Activated T-helper 1 cell treated with anti-CD3 and anti-CD28 coated beads, Interleukin-2, amount 50 U/mL, for 16 hours (primary cell): ENCODE measurements around the gene CPT1B.

ENCODE experiments used
- DNase-seq, 2 donors: peaks; one replicate each; pipeline ENCODE4 v3.0.0-alpha.2; 2020; ENCODE audit warnings: low read depth in 1 of 2, low spot score in 1 of 2

The CPT1B gene

DNA sequence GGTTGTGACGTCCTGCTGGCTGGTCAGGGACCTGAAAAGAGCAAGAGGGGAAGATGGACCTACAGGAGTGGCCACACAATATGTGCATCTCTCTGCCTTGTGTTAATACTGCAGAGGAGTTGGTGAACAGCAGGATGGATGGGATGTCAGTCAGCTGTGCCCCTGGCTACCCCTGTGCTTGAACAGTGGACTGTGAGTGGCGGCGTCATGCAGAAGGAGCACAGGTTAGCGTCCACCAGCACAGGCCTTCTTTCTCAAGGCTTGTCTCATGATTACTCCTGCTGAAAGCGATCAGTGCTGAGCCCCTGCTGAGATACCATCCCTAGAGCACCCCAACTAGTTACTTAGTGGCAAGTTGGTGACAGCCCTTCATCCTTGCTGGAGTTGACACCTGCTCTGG is 8.2 kb upstream of the CPT1B start:
- no peak for DNase-seq

DNA sequence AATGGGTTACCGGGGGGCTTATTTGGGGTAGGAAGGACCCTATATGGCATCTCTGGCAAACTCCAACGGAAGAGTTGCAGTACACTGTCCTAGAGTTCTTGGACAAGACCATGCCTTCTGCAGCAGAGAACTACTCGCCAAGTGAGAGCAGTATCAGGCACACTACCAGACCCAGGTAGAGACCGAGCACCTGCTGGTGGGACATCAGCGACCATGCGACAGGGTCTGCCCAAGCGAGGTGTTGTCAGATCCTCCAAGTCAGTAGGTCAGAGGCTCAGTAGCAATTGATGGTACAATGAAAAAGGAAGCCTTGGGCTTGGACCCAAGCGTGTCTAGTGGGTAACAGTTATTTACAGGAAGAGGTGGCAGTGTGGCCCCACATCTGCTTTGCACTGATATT is 7.6 kb upstream of the CPT1B start:
- DNase-seq, result no peak

DNA sequence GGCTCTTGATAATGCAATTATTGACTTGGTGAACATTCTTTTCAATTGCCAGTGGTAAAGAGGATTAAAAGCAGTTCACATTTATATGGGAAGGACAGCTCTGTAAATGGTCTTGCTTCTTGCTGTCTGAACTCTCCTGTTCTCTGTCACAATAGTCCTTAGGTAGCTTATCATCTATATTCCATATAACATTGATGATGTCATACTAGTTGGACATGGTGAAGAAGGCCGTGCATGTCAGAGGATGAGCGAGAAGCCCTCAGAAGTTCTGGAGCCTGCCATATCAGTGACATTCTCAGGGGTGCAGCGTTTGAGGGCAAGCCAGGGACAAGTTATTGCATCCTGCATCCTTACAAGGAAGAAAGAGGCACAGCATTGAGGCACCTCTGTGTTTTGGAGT is 7.0 kb upstream of the CPT1B start:
- DNase-seq, result no peak

DNA sequence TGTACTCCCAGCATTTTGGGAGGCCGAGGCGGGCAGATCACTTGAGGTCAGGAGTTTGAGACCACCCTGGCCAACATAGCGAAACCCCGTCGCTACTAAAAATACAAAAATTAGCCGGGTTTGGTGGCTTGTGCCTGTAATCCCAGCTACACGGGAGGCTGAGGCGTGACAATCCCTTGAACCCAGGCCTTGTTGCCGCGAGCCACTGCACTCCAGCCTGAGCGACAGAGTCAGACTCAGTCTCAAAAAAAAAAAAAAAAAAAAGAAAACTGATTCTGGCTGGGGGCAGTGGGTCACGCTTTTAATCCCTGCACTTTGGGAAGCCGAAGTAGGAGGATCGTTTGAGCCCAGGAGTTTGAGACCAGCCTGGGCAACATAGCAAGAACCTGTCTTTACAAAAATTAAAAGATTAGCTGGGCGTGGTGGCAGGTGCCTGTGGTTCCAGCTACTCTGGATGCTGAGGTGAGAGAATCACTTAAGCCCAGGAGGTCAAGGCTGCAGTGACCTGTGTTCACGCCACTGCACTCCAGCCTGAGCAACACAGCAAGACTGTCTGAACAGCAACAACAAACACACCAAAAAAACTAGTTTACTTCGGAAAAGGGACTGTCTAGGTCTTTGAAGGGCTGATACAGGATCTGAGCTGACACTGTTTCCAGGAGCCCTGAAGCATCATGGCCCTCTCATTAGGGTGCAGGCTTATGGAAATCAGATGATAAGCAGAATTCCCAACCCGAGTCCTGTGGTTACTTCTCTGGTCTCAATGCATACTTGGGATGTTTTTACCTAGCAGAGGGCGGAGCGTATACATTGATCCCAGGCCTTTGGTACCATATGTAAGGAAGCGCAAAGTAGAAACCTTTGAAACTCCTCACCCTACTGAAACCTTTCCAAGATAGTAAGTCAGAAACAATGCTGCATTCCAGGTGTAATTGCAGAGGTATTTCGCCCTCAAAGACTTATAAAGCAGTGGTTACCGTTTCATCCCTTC is 6.2 kb upstream of the CPT1B start:
- DNase-seq, result no peak

DNA sequence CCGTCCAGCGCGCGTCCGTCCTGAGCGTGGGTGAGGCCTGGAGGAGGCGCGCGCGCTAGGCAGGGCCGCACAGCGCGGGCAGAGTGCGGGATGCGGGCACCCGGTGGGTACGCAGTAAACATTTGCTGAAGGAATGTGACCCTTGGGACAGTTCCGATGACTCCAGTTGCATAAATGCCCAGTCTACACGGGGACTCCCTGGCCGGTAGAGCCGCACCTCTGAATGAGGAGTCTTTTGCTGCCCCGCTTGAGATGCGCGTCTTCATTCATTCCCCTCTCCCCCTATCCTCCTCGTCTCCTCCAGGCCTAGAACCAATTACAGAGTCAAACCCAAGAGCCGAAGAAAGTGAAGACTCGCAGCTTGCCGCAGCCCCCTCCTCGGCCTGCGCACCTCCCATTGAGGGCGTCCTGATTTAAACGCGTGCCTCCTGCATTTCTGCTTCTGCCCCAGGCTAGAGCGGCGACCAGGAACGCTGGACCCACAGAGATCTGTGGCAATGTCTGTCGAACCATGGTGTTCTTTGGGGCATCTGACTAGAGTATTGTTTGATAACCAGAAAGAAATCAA is 5.2 kb upstream of the CPT1B start:
- DNase-seq, result no peak

DNA sequence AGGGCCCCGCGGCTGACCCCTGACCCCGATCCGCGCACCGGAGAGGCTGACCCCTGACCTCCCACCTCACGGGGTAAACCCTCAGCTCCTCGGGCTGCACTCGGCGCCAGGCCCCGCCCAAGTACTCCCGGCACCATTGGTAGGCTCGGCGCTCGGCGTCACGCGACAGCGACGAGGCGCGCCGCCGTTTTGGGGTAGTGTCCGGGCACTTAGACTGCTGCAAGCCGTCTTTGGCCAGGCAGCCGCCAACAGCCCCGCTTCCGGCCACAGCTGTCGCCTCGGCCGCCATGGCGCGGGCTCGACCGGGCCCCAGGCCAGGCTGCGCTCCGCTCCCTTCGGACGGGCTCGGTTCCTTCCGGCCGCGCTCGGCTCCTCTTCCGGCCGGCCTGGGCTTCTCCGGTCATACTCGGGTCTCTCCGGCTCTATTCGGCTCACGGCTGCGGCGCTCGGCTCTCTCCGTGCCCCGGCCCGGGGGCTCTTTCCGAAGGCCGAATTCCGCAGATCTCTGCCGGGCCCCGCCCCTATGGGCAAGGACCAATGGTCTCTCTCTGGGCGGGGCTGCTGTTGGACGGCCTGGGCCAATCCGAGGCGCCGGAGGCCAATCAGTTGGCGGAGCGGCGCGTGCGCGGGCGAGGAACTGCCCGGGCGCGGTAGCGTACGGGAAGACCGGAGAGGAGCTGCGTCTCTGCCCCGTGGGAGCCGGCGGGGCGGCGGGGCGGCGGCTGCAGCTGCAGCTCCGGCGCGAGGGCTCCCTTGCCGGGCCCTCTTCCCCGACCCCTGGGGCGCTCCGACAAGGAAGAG is 4.5 kb upstream of the CPT1B start, which contains the start of gene CHKB:
Gene CHKB (minus strand): TSS at position 357 of the 801 bp plus-strand sequence. CDS start 68 bp downstream, at position 289.
- DNase-seq, result peak; percentile 94 to 98

DNA sequence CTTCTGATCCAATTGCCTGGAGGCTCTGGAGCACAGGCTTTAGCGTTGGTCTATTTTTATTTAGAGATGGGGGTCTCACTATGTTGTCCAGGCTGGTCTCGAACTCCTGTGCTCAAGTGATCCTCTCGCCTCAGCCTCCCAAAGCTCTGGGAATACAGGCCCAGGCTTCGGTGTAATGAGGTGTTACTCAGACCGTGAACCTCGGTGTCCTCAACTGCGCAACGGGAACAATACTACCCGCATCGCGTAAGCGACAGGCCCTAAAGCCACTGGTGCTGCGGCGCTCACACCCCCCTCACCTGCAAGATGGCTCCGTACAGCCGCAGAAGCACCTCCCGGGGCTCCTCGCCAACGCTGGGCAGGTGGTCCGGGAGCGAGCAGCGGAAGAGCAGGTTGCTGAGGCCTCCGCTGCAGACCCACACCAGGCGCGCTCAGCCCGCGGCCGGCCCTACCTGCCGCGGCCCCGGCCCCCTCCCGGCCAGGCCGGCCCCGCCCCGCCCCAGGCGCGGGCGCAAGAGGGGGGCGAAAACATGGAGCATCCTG is 3.8 kb upstream of the CPT1B start:
- no peak for DNase-seq

DNA sequence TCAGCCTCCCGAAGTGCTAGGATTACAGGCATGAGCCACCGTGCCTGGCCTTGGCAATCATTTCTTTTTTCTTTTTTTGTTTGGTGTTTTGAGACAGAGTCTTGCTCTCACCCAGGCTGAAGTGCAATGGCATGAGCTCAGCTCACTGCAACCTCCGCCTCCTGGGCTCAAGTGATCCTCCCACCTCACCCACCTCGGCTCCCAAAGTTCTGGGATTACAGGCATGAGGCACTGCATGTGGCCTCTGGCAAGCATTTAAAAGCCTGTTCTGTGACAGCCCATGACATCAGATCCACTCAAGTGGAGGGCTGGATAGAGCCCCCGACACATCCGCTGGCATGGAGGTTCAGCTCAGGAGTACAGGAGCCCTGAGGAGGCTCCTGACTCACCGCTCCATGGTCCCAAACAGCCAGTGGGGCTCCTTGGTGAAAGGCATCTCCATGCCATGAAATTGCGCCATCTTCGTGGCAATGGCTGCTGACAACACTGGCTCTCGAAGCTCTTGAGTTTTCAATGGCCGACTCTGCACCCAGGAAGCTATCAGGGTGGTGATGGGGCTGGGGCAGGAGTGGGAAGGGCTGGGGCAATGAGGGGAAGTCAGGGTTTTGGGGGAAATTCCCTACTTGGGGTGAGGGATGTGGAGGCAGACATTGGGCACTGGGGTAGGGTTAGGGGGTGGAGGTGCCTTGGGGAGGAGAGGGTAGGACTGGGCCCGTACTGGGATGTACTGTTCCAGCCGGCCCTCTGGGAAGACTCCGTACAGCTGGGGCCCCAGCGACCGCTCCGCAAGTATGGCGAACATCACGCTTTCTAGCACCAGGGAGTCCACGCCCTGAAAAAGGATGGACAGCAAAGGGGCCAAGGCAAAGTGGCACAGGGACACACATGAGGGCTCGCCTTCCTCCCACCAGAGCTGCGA is 3.1 kb upstream of the CPT1B start:
- no peak for DNase-seq

DNA sequence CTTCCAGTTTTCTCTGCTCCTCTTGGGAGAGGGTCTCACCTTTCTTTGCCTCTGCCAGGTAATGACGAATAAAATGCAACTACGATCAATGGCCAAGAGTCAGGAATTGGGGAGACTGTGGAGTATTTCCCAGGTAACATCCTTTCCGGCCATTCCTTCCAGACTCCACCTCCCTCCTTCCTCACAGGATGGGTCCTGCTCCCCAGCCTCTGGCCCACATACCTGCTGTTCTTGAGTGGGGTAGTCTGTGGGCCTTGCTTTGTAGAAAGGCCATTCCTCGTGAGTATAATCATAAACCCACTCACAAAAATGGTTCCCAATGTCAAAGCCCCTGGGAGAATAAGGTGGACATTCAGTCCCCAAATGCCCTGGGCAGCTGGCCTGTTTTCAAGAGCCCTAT is 1.5 kb upstream of the CPT1B start:
- no peak for DNase-seq

DNA sequence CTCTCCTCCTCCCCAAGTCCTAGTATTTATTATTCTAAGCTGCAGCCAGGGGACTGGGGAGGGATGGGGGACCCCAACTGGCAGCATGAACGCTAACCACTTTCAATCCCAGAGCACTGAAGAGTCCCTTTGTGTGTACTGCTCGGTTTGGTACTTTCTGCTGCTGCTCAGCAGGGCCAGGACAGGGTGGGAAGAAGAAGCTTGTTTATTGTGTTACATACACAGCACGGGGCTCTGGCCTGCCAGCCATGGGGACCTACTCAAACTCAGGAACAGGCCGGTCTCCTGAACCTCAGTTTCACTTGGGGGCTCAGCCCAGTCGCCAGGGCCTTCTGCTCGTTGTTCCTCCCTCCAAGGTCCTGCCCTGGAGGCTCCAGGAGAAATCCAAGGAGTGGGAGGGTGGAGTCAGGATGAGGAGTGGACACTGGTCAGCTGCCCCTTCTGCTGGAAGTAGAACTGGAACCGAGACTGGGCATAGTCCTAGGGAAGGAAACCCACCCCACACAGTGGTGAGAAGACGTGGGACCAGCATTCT is 616 bp upstream of the CPT1B start:
- DNase-seq, result no peak

DNA sequence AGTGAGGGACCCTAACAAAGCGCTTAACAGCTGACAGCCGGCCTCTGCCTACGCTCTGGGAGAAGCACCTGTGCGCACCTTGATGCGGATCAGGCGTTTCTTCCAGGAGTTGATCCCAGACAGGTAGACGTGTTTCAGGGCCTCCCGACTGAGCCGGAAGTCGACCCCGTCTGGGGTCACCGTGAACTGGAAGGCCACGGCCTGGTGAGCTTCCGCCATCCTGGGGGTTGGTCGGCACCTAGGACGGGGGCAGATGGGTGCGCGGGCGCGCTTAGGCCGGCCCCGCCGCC is 585 bp downstream of the CPT1B start:
- DNase-seq, result no peak

DNA sequence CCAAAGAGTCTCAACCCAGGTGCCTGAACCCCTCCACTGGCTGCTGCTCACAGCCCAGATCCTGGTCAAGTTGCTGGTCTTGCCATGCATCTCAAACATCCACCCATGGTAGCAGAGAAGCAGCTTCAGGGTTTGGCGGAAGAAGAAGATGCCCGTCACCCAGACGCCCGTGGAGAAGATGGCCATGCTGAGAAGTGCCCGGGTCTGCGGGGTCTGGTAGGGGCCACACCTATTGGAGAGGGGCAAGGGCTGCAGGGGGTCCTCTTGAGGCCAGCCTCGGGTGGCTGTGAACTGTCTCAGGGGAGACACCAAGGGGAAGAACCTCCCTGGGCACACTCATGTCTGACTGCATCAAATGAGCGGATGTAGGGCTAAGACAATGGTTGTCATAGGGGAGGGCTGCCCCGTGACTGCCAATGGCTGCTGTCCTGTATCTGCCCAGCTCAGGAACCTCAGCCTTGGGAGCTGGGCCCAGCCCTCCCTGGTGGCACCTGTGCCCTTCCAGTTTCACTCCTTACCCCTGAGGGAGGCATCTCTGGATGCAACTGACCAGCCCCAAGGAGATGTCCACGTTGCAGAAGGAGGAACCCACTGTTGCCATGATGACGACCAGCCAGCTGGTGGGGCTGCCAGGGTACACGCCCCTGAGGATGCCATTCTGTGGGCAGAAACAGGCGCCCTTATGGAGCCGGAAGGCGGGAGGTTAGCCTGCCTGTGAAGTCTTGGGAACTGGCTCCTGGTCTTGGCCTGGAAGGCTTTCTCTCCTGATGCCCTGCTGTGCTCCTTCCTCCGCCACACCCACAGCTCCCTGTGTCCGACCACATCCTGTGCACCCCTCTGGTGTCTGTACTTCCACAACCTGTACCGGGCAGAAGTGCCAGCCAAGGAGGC is 1.2 kb downstream of the CPT1B start:
- DNase-seq, result no peak

DNA sequence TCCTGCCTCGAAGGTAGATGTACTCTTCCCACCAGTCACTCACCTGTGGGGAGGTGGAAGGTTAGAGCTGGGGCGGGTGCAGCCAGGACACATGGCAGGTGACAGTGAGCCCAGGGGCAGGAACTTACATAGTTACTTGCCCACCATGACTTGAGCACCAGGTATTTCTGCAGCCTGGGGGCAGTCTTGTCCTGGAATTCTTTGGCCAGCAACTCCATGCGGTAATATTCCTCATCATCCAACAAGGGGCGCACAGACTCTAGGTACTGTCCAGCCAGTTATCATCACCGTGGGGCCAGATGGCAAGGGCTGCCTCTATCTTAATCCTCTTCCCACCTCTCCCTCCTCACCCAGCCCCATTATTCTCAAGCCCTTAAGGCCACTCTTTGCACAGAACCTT is 2.2 kb downstream of the CPT1B start:
- DNase-seq, result no peak

DNA sequence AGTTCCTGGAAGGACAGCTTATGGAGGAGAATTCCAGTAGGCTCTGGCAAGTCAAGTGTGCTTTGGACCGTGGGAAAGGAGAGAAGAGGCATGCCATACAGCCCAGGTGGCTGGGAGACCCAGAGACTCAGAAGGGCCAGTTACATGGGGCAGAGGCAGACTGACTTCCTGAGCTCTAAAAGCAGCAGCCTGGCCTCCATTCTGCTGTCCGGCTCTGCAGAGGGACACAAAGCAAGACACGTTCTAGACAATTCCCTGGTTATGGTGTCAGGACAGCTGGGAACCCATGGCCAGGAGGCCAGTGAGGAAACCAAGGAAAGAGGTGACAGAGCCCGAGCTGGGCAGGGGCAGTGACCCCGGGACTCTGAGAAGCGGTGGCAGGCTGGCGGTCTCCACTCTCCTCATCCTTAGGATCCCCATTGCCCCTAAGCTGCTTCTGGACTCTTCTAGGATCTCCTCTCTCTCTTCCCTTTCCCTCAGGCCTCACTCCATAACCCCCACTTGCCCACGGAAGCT is 2.7 kb downstream of the CPT1B start:
- DNase-seq, result no peak

DNA sequence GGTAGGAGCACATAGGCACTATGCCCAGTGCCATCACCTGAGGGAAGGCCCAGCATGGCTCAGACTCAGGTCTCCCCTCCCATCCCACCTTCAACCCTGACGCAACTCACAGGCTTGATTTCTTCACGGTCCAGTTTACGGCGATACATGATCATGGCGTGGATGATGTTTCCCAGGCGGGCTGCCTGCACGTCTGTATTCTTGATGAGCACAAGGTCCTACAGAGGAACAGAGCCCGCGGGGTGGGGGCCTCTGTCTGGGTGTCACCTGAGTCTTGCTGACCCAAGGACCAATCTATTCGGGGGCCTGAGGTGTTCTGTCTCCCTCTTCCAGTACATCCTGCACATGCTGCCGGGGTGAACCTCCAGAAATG is 3.9 kb downstream of the CPT1B start:
- no peak for DNase-seq

DNA sequence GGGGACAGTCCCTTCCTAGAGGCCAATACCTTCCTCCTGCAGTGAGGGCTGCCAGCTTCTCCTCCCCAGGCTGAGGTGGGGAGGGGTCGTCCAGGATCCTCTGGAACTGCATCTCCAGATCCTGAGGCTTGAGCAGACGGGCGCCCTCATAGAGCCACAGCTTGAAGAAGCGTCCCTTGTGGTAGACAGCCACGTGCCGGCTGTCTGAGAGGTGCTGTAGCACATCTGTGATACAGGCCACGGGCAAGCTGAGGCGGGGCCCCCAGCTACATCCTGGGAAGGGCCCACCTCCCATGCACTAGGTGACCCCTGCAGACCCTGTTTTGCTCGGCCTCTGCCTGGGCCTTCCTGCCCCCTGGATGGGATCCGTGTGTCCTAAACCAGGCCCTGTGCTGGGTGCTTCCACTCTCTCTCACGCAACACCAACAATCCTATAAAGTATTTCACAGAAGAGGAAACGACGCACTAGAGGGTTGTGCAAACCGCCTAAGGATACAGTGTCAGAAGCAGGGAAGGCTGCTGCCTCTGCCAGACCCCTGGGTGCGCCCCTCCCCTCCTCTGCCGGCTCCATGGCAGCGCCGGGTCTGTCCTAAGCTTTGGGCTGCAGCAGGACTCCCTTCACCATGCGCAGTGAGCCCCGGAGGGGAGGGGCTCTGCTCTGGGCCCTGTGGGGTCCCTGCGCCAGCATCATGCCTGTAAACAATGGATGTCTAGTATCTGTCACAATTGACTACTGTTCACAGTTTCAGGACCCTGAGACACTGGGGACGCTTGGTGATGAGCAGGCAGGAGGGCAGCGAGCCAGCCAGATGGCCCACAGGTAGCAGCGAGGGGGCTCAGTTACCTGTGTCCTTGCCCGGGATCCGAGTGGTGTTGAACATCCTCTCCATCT is 4.5 kb downstream of the CPT1B start:
- no peak for DNase-seq

DNA sequence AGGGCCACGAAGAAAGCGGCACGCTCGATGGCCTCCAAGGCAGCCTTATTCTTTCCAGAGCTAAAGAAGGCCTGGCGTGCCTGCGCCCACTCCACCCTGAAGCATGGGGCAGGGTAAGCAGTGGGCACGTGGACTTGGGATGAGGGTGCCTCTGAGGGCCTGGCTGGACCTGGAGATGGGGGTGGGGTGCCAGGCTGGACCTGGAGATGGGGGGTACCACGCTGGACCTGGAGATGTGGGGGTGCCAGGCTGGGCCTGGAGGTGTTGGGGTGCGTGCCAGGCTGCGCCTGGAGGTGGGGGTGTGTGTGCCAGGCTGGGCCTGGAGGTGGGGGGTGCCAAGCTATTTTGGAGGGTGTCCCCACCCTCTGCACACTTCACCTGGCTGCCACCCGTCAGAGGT is 5.3 kb downstream of the CPT1B start:
- no peak for DNase-seq
